GM23248 (cell line): ENCODE results near the gene EPS8L2.

Experiments
- EZH2 ChIP-seq: fragments of 200-600 bp; sonication (generic); IDR thresholded peaks from 2 replicates; pipeline ENCODE4 v1.6.1; 2018; ENCODE audit warnings: antibody characterized with exemption, mild to moderate bottlenecking; ENCODE audit not compliant: insufficient read depth, poor library complexity, severe bottlenecking
- EZH2phosphoT487 ChIP-seq: fragments of 200-600 bp; sonication (generic); IDR thresholded peaks from 2 replicates; pipeline ENCODE4 v1.6.1; 2018; ENCODE audit warnings: antibody characterized with exemption, moderate library complexity, mild to moderate bottlenecking, low read depth; ENCODE audit not compliant: insufficient read depth

- TF ChIP-seq EZH2 = no peak
- no peak for TF ChIP-seq EZH2phosphoT487
Observed at GRCh38 chr11:706439-706956, 467 bp downstream of the EPS8L2 start.
